Measurements from ENCODE around the gene GATB. TPM values are rescaled to one million over a fixed set of nuclear protein-coding genes. Genes with fewer than 3 reads are reported as not detected.

The GATB gene
- total RNA-seq, 4 donors from 2014 or later: 26.6 to 49.2 (median 32.6) TPM

DNA sequence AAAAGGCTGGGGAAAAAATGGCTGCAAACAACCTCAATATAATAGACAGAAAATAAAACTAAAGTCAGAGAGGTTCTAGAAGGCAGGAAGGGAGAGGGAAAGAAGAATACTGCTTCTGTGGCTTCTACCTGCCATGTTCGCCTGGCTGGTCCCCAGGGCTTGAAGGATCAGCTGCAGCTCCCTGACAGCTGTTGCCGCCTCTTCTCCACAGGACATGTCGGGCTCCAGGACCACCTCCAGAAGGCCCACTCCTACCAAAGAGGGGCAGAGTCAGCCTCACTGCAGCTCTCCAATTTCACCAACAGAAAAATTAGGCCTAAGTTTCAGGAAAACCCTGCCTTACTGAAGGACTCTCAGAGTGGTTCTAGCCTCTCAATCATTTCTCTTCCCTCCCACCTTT is 44.9 kb downstream of the GATB start:
- no peak overlapping the region for H3K4me3 ChIP-seq
- TF ChIP-seq, protein P1, sequence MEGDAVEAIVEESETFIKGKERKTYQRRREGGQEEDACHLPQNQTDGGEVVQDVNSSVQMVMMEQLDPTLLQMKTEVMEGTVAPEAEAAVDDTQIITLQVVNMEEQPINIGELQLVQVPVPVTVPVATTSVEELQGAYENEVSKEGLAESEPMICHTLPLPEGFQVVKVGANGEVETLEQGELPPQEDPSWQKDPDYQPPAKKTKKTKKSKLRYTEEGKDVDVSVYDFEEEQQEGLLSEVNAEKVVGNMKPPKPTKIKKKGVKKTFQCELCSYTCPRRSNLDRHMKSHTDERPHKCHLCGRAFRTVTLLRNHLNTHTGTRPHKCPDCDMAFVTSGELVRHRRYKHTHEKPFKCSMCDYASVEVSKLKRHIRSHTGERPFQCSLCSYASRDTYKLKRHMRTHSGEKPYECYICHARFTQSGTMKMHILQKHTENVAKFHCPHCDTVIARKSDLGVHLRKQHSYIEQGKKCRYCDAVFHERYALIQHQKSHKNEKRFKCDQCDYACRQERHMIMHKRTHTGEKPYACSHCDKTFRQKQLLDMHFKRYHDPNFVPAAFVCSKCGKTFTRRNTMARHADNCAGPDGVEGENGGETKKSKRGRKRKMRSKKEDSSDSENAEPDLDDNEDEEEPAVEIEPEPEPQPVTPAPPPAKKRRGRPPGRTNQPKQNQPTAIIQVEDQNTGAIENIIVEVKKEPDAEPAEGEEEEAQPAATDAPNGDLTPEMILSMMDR (IDR thresholded peaks at IDR 0.05): no peak
- TF ChIP-seq EP300 (IDR thresholded peaks at IDR 0.05) (no peak), POLR2A (IDR thresholded peaks at IDR 0.05) (no peak)
- DNase-seq (ENCODE audit: low spot score in 2 of 2): no peak
- peaks cover 0 to 20% (median 8%) of the 10 kb centered on the region in 4 donors for H3K4me1 ChIP-seq
- WGBS, 2 donors: 81 to 83% methylated on average over 3 of the region's 3 CpGs
- peak overlapping the region in 2 of 4 donors; percentile 25 to 70 for H3K27ac ChIP-seq
- no peaks in the 10 kb centered on the region for H3K9me3 ChIP-seq
- peaks cover 0 to 37% (median 0%) of the 10 kb centered on the region in 3 donors for H3K36me3 ChIP-seq
- H3K27me3 ChIP-seq: no peaks in the 10 kb centered on the region

DNA sequence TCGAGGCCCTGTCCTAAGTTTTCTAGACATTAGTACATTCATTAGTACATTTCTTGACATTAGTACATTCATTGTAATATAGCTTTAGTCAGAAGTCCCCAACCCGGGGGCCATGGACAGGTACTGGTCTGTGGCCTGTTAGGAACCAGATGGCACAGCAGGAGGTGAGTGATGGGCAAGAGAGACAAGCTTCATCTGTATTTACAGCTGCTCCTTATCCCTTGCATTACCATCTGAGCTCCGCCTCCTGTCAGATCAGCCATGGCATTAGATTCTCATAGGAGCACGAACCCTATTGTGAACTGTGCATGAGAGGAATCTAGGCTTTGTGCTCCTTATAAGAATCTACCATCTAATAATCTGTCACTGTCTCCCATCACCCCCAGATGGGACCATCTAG is 48.0 kb downstream of the GATB start:
- H3K36me3 ChIP-seq: peaks cover 0 to 52% (median 4%) of the 10 kb centered on the region in 3 donors
- no peak overlapping the region for H3K27ac ChIP-seq
- no peak for DNase-seq (ENCODE audit: low spot score in 2 of 2)
- H3K4me1 ChIP-seq: peaks cover 0 to 10% (median 5%) of the 10 kb centered on the region in 4 donors
- no peak overlapping the region for H3K4me3 ChIP-seq
- TF ChIP-seq POLR2A (IDR thresholded peaks at IDR 0.05) (no peak), EP300 (IDR thresholded peaks at IDR 0.05) (no peak)
- TF ChIP-seq, protein P1 (IDR thresholded peaks at IDR 0.05): no peak
- no peaks in the 10 kb centered on the region for H3K27me3 ChIP-seq
- H3K9me3 ChIP-seq: no peaks in the 10 kb centered on the region
- 90 to 97% methylated on average over 4 of the region's 4 CpGs for WGBS, 2 donors

DNA sequence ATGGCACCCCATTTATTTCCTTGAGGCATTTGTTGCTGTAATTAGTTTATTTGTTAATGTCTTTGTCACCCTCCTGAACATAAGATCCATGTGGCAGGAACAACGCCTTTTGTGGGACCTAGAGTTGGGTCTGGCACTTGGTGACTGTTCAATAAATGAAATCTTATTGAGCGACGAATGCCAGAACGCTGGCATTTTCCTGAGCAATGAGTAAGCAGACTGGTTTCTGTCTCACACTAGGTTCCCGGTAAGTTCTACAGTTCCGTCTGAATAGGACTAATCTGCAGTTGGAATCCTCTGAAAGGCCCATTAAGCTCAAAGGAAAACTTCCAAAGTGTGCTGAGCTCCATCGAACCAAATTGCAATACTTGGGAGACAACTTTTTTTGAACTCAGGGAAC is 49.2 kb downstream of the GATB start:
- TF ChIP-seq, protein P1 (IDR thresholded peaks at IDR 0.05): no peak
- no peak for TF ChIP-seq EP300 (IDR thresholded peaks at IDR 0.05)
- no peak for TF ChIP-seq POLR2A (IDR thresholded peaks at IDR 0.05)
- WGBS, 2 donors: 71 to 79% methylated on average over 7 of the region's 7 CpGs
- no peaks in the 10 kb centered on the region for H3K27me3 ChIP-seq
- no peak overlapping the region for H3K4me3 ChIP-seq
- H3K9me3 ChIP-seq: no peaks in the 10 kb centered on the region
- H3K27ac ChIP-seq: no peak overlapping the region
- no peaks in the 10 kb centered on the region for H3K4me1 ChIP-seq
- DNase-seq (ENCODE audit: low spot score in 2 of 2): no peak
- peaks cover 0 to 62% (median 4%) of the 10 kb centered on the region in 3 donors for H3K36me3 ChIP-seq

DNA sequence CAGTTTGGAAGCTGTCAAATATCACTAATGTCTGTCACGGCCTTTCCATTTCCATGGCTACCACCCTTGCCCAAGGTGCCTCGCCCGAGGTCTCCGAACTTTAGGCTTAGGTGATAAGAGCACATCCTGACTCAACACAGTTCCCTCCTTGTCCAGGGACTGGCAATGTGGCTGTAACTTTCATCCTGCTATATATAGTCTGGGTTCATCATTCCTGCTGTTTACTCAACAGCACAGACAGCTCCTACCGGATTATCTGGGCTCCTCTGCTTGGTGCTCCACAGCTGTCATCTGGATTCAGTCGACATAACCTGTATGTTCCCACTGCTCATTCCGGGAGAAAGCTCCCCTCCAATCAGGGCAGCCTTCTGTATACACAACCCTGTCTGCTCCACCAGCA is 51.2 kb downstream of the GATB start:
- Histone ChIP-seq H3K4me3 (no peak overlapping the region), H3K36me3 (peaks cover 0 to 66% (median 4%) of the 10 kb centered on the region in 3 donors), H3K27me3 (no peaks in the 10 kb centered on the region), H3K27ac (no peak overlapping the region), H3K4me1 (no peaks in the 10 kb centered on the region), H3K9me3 (no peaks in the 10 kb centered on the region)
- TF ChIP-seq, protein P1 (IDR thresholded peaks at IDR 0.05): no peak
- TF ChIP-seq EP300 (IDR thresholded peaks at IDR 0.05) (no peak), POLR2A (IDR thresholded peaks at IDR 0.05) (no peak)
- WGBS, 2 donors: 92 to 94% methylated on average over 7 of the region's 7 CpGs
- no peak for DNase-seq (ENCODE audit: low spot score in 2 of 2)

DNA sequence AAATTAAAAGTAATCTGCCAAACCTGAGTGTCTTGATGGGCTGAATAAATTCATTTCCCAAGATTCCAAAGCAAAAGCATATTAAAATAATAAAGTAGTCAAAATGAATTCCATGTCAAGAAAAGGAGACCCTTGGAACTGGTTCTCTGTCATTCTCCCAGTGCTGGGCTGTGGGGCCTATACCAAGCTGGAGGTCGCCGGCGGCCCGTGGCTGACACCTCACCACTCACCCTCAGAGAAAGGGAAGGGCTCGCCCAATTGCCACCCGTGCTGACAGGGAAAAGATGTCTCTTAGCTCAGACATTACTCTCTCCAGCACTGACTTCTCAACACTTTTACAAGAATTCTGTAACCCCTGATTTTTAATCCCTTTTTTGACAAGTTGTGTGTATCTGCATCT is 51.7 kb downstream of the GATB start:
- Histone ChIP-seq H3K27me3 (no peaks in the 10 kb centered on the region), H3K9me3 (no peaks in the 10 kb centered on the region), H3K4me1 (no peaks in the 10 kb centered on the region), H3K36me3 (peaks cover 2 to 66% (median 4%) of the 10 kb centered on the region in 3 donors), H3K27ac (no peak overlapping the region), H3K4me3 (no peak overlapping the region)
- WGBS, 2 donors: 83 to 87% methylated on average over 6 of the region's 6 CpGs
- TF ChIP-seq POLR2A (IDR thresholded peaks at IDR 0.05): no peak
- TF ChIP-seq, protein P1 (IDR thresholded peaks at IDR 0.05): no peak
- no peak for TF ChIP-seq EP300 (IDR thresholded peaks at IDR 0.05)
- DNase-seq (ENCODE audit: low spot score in 2 of 2): no peak

Data from tibial nerve (tissue), 4 donors.